HG02884 (cell line): ENCODE results near the gene RAPGEF1.

Source experiments
- ATAC-seq: cut with Tn5 transposase; IDR thresholded peaks from one replicate; pipeline ENCODE4 v1.9.1; 2021; ENCODE audit warnings: mild to moderate bottlenecking, moderate library complexity; ENCODE audit not compliant: unreplicated experiment

Gene RAPGEF1

DNA sequence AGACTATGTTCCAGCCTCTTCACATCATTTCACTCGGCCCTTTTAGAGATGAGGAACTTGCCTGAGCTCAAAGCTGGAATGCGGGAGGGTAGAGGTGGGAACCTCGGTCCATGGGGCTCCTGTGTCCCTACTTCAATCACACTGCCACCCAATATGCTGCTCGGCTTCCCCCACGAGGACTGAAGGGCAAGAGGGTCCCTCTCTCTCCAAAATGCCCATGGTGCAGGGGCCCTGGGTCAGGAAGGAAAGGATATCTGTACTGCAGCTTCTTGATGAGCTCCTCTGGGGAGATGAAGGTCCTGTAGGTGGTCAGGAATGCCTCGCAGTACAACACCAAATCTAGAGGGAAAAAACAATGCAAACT lies 148.0 kb downstream of the RAPGEF1 start:
- ATAC-seq, result no peak

GRCh38 chr9:131590907-131591844 lies 148.7 kb downstream of the RAPGEF1 start:
- peak; percentile 48 for ATAC-seq

- no peak for ATAC-seq
Observed at GRCh38 chr9:131590449-131590848, 149.4 kb downstream of the RAPGEF1 start.

DNA sequence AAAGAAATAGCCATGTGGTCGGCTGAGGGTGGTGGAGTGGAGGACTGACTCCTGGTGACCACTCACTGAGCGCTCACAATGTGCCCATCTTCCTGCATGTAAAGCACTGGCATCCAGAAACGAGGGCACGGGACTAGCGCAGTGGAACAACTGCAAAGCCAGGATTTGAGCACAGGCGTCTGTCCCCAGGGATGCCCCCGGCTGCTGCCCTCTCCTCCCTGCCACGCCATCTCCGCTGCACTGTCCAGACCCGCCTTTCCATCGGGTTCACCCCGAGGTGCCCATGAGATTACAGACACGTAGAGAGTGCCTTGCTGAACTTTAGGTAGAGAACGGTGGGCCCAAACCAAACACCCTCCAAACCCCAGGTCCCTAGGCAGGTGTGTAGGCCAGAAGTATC lies 149.9 kb downstream of the RAPGEF1 start:
- ATAC-seq, result no peak

- ATAC-seq, result no peak
Observed at GRCh38 chr9:131589124-131589711, 150.7 kb downstream of the RAPGEF1 start.

GRCh38 chr9:131588396-131588795 lies 151.5 kb downstream of the RAPGEF1 start:
- no peak for ATAC-seq

GRCh38 chr9:131587906-131588305 lies 152.0 kb downstream of the RAPGEF1 start:
- ATAC-seq, result no peak

- no peak for ATAC-seq
Observed at GRCh38 chr9:131587331-131587730, 152.5 kb downstream of the RAPGEF1 start.

GRCh38 chr9:131585375-131585774 lies 154.5 kb downstream of the RAPGEF1 start:
- no peak for ATAC-seq

DNA sequence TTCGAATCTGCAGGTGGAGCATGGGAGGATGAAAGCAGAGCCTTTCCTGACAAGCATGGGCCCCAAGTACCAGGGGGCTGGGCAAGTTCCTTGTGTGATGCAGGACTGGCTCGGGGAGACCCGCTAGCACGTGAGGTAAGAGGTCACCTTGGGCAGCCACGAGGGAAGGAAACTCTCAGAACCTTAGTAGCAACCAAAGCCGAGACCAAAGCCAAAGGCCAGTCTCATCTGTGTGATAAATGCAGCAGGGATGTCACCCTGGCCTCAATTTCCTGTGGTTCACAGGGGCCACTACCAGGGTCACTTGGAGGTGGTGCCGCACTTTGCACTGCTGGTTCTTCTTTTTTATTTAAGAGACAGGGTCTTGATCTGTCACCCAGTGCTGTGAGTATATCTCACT lies 155.0 kb downstream of the RAPGEF1 start:
- ATAC-seq, result no peak

- ATAC-seq, result no peak
Observed at GRCh38 chr9:131583836-131584555, 155.9 kb downstream of the RAPGEF1 start.

DNA sequence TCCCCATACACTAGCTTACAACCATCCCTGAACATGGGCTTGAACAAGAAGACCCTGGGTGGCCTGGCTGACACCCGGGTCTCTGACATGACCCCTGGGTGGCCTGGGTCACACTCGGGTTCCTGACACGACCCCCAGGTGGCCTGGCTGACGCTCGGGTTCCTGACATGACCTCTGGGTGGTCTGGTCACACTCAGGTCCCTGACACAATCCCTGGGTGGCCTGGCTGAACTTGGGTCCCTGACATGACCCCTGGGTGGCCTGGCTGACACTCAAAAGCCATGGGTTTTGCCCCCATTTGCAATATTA lies 156.6 kb downstream of the RAPGEF1 start:
- no peak for ATAC-seq

- ATAC-seq, result no peak
Observed at GRCh38 chr9:131582466-131583336, 157.2 kb downstream of the RAPGEF1 start.

GRCh38 chr9:131582056-131582455 lies 157.8 kb downstream of the RAPGEF1 start:
- no peak for ATAC-seq

GRCh38 chr9:131580358-131580757 lies 159.5 kb downstream of the RAPGEF1 start:
- no peak for ATAC-seq

DNA sequence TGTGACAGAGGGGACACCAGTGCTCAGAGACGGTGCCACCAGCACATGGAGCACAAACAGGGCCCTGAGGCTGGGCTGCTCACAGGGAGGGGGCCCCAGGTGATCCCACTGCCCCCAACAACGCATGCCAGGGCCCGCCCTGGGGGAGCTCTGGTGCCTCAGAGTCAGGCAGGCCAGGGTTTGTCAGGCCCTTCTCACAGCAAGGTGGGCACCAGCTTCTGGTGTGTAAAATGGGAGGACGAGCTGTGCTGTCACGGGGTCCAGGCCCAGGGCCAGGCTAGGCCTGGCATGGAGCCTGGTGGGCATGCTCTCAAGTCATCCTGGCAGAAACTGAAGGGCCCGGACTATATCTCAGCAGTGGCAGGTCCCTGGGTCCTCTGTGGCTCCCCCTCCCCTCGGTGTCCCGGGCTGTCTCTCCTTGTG lies 160.1 kb downstream of the RAPGEF1 start:
- no peak for ATAC-seq

- peak; percentile 48 for ATAC-seq
Observed at GRCh38 chr9:131578731-131579504, 161.0 kb downstream of the RAPGEF1 start.

GRCh38 chr9:131578021-131578420 lies 161.9 kb downstream of the RAPGEF1 start:
- no peak for ATAC-seq

GRCh38 chr9:131577005-131578000 lies 162.6 kb downstream of the RAPGEF1 start:
- ATAC-seq, result no peak
